Fibroblast of skin of scalp (primary cell): ENCODE measurements around the gene ABCA13.

ENCODE experiments used
- DNase-seq: peaks from one replicate; pipeline ENCODE4 v3.0.0-alpha.2; 2013

The ABCA13 gene

GRCh38 chr7:48525736-48526732 is 354.8 kb downstream of the ABCA13 start:
- DNase-seq: no peak

DNA sequence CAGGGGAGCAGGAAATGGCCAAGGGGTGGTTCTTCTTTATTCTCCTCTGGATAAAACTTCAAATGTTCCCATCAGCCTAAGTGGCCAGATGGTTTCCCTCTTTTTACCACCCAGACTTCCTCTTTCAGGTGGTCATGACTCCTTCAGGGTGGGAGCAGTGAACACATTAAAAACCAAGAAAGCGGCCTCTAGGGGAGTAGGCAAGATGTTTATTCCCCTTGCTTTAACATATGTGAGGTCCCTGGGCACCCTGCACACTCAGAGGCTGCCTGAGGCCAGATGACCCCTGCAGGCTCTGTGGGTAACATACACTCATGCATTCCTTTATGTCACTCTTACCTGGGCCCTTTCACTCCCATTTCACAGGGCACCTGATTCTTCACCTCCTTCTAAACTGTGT is 357.4 kb downstream of the ABCA13 start:
- DNase-seq: no peak

DNA sequence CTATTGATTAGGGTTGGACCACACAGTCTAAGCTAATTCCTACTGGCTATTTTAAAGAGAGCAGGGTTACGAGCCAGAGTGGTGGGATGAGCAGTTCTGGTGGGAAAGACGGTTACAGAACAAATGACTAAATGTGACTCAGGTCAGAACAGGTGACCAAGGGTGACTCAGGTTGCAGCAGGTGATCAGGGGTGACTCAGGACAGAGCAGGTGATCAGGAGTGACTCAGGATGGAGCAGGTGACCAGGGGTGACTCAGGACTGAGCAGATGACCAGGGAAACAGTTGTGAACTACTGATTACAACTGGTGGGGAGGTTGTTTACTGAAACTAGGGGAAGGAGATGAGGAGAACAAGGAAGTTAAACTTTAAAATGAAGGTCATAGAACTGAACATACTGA is 366.3 kb downstream of the ABCA13 start:
- DNase-seq: no peak

DNA sequence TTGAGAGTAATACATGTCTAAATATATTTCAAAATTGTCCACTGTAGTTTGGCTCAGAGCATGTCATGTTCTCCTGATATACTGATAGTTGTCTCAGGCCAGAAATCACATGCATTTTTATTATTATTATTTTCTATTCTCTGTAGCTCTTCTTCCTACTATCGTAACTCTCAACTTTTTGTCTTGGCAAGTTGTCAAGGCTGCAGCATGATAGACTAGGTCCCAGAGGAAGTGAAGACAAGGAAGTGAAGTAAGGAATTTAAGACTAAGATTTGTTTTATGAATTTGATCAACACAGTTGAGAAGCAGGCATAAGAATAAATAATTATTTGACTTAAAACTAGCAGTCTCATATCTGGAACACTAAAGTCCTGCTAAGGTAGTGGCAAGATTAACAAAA is 369.5 kb downstream of the ABCA13 start:
- no peak for DNase-seq

DNA sequence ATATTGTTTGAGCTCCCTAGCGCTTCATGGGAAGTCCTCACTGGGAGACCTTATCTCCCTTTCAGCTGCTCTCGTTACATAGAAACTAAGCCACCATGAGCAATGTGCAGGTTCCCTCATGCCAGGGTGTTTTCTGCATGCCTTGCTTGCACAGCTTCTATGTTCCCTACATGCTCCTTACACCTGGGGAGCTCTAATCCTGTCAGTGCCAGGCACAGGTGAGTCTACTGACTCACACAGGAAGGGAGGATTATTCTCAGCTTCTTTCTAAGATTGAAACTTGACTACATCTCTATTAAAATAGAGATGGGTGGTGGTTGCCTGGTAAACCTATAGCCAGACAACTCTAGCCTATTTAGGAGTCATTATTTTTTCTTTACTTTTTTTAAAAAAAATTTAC is 377.4 kb downstream of the ABCA13 start:
- no peak for DNase-seq

- DNase-seq: no peak
Observed at GRCh38 chr7:48551652-48552051, 380.4 kb downstream of the ABCA13 start.

DNA sequence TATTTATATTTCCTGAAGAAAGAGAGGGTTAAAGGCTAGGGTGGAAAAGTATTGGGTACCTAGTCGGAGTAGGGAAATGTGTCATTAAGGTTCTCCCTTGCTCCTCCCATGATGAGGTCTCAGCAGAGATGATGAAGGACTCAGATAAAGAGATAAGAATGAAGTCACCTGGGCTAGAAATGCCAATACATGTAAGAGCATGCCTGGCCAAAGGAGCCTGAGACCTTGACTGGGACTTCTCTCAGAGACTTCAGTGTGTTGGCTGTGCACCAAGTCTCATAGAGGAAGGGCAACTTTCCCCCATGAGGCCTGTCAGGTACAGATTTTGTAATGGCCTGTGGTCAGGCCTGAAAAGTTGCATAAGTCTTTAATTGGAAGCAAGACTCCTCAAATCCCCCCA is 392.1 kb downstream of the ABCA13 start:
- no peak for DNase-seq

- no peak for DNase-seq
Observed at GRCh38 chr7:48575516-48575915, 404.3 kb downstream of the ABCA13 start.

GRCh38 chr7:48587475-48587874 is 416.2 kb downstream of the ABCA13 start:
- DNase-seq: no peak

DNA sequence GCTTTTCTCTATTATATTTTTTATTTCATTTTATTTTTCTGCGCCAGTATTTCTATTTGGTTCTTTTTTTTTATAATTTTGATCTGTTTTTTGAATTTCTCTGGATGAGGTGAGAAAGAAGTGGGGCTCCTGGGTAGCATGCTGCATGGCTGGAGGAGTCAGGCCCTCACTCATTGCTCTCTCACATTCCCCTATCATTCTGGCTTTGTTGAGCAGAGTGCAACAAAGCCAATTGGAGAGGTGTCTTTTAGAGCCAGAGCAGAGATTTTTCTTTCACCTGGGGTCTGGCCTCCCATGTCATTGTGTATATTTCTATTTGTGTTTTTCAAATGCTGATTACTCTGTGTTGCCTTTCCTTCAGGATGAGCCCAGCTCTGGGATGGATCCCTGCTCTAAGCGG is 423.1 kb downstream of the ABCA13 start:
- no peak for DNase-seq

- DNase-seq: no peak
Observed at GRCh38 chr7:48595756-48596155, 424.5 kb downstream of the ABCA13 start.

DNA sequence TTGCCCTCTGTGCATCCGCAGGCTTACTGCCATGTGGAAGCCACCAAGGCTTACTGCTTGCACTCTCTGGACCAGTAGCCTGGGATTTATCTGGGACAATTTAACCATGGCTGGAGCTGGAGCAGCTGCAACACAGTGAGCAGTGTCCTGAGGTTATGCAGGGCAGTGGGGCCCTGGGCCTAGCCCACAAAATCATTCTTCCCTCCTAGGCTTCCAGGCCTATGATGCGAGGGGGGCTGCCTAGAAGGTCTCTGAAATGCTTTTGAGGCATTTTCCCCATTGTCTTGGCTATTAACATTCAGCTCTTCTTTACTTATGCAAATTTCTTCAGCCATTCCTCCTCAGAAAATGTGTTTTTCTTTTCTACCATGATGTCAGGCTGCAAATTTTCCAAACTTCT is 439.4 kb downstream of the ABCA13 start:
- no peak for DNase-seq

GRCh38 chr7:48611993-48612392 is 440.7 kb downstream of the ABCA13 start:
- no peak for DNase-seq

DNA sequence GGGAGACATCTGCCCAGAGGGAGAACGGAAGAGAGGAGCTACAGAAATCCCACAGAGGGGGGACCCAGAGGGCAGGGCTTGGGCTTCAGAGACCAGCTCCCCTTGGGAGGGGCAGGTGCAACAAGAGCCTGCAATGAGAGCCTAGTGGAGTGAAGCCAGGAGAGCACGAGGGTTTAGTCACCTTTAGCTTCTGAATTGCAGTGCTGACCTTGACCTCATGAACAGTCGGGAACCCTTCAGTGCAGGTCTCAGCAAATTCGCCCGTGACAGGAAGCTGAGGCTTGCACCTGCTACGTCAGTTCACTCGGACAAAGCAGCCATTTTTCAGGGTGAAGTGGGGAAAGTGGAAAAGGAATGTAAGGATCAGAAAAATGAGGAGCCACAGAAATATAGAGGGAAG is 446.2 kb downstream of the ABCA13 start:
- DNase-seq: no peak

DNA sequence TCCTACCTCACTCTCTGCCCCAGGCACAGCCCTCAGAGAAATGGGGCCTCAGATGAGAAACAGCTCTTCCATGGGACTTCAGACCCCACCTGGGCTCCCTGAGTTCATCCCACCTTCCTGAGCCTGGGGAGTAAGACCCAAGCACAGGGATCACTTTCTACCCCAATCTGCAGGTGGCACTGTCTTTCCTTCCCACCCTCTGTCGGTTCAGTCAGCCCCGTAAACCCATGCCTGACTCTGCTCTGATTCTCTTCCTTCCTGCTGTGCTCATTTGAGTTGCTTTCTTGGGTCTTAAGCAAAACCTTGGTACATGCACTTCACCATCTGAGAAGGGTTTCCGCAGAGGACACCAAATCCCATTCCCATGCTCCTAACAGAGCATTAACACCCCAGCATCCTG is 446.7 kb downstream of the ABCA13 start:
- DNase-seq: no peak

DNA sequence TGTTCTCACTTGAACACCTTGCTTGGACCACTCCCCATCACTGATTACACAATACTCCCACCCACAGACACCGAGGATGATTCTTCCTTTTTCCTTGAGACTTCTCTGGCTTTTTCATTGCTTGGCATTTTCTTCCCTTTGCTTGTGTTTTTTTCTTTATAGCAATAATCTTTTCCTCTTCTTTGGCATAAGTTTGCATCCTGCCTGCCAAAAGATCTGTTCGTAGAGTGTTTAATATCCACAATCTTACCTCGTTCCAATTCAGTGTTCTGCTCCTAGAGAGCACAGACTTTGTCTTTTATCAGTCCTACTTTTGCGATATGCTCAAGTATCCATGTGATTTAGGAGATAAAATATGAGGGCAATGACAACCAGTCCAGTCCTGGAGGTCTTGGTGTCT is 449.8 kb downstream of the ABCA13 start:
- DNase-seq: no peak

DNA sequence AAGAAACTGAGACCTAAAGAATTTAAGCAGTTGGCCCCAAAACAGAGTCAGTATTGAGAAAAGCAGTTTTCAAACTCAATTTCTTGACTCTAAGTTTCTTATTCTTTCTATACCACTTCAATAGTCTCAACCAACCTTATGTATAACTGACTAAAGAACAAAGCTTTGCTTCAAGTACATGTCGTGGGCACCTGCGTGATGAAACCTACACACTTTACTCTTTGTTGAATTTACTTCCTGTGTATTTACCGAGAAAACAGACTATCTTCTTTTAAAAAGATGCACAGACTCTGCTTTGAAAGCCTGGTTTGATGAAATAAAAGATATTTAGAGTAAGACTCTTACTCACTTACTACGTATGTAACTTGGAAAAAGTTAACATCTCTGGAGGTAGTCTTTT is 455.9 kb downstream of the ABCA13 start:
- DNase-seq: no peak

- DNase-seq: no peak
Observed at GRCh38 chr7:48628793-48629349, 457.6 kb downstream of the ABCA13 start.

DNA sequence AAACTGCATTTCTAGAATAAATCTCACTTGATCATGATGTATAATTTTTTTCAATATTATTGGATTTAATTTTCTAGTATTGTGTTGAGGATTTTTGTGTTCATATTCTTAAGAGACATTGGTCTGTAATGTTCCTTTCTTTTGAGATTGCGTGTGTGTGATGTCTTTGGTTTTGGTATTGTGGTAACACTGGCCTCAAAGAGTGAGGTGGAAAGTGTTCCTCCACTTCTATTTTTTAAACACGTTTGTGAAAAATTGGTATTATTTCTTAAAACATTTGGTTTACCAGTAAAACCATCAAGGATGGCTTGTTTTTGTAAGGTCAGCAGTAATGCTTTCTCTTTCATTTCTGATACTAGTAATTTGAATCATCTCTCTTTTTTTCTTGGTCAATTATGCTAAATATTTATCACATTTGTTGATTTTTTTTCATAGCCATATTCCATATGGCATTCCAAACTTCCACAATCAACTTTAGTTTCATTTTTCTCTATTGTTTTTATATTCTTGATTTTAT is 462.9 kb downstream of the ABCA13 start:
- DNase-seq: no peak

DNA sequence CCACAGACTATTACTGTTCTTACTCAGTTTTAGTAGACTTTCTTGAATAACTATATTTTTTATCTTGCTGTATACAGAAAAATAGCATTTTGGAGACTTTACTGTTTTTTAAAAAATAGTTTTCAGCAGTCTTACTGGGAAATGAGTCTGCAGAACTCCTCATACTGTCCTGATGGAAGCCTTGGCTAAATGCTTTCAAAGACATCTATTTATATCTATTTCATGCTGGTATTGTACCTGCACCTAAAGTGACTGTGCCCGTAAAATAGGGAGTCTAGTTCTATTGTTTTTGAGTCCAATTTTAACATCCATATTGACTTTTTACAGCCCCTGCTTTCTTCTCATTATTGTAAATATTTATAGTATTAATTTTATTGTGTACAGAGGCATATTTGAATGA is 464.5 kb downstream of the ABCA13 start:
- DNase-seq: no peak

- no peak for DNase-seq
Observed at GRCh38 chr7:48636391-48637015, 465.2 kb downstream of the ABCA13 start.

- peak; percentile 1 for DNase-seq
Observed at GRCh38 chr7:48637382-48637781, 466.1 kb downstream of the ABCA13 start.

- DNase-seq: no peak
Observed at GRCh38 chr7:48638041-48638440, 466.8 kb downstream of the ABCA13 start.
